Activated CD4-positive, alpha-beta T cell treated with anti-CD3 and anti-CD28 coated beads, Interleukin-2, amount 50 U/mL, for 1 hour (primary cell): ENCODE data around the gene KANSL1.
"Not testable (repeated sequence)": the region's sequence is repeated elsewhere in the genome, so short reads cannot be mapped to it uniquely, and the experiment has no call there.

Source experiments
- DNase-seq: peaks from one replicate; pipeline ENCODE4 v3.0.0-alpha.2; 2020

Gene KANSL1

GRCh38 chr17:46135126-46135812, 58.0 kb downstream of the KANSL1 start:
- DNase-seq: no peak

GRCh38 chr17:46129302-46129701, 63.9 kb downstream of the KANSL1 start:
- DNase-seq: no peak

DNA sequence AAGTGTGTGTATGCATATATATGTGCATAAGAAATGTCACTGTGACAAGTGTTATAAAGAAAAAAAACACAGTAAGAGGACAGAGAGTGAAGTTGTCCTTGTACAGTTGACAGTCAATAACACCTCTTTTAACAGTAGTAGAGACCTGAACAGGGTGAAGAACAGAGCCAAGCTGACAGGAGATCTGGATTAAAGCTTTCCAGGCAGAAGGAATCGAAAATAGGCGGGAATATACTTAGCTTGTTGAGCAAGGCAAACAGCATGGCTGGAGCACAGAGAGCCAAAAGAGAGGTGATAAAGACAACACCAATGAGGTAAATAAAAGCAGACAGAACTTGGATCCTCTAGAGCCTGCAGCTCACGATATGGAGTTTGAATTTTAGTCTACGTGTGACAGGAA, 64.8 kb downstream of the KANSL1 start:
- DNase-seq: no peak

DNA sequence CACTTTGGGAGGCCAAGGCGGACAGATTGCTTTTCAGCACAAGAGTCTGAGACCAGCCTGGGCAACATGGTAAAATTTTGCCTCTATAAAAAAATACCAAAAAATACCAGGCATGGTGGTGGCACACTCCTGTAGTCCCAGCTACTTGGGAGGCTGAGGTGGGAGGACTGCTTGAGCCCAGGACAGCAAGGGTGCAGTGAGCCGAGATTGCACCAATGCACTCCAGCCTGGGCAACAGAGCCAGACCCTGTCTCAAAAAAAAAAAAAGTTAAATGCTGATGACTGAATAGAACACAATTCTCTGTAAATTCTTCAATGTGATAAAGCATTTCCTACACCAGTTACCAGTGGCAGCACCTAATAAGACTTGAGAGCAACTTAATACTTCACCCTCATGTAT, 65.7 kb downstream of the KANSL1 start:
- DNase-seq: no peak

- DNase-seq: no peak
These were observed 66.4 kb downstream of the KANSL1 start for GRCh38 chr17:46126840-46127239.

- no peak for DNase-seq
These were observed 67.4 kb downstream of the KANSL1 start for GRCh38 chr17:46125831-46126230.

GRCh38 chr17:46124695-46125592, 68.3 kb downstream of the KANSL1 start:
- no peak for DNase-seq

- no peak for DNase-seq
These were observed 69.6 kb downstream of the KANSL1 start for GRCh38 chr17:46123607-46124006.

DNA sequence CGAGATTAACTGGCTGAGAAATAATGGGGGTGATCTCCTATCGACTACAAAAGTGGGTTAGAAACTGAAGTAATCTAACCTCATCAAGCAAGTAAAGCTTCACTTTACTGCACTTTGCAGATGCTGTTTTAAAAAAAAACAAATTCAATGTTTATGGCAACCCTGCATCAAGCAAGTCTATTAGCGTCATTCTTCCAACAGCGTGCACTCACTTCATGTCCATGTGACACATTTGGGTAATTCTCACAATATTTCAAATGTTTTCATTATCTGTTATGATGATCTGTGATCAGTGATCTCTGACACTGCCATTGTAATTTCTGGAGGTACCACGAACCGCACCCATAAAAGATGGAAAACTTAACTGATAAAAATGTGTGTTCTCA, 70.8 kb downstream of the KANSL1 start:
- no peak for DNase-seq

DNA sequence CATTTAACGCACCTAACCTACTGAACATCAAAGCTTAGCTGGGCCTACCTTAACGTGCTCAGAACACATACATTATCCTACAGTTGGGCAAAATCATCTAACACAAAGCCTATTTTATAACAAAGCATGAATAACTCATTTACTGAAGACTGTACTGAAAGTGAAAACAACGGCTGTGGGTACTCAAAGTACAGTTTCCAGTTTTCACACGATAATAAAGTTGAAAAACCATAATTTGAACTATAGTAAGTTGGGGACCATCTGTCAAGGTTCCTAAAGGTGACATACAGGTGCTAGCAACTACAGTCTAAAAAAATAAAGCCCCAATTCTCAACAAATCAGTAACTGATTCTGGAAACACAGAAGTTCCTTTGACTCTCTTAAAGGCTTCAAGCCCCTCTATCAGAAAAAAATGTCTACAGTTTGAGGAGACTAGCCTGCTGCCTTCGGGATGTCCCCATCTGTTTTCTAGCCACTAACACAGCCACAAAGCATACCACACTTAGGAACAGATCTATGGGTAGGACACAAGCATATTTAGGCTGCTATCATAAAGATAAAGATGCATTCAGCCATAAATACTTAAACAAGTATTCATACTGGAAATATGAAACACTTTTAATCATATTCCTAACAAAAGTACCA, 71.3 kb downstream of the KANSL1 start:
- no peak for DNase-seq

GRCh38 chr17:46121165-46121764, 72.0 kb downstream of the KANSL1 start:
- DNase-seq: no peak

GRCh38 chr17:46120537-46120936, 72.7 kb downstream of the KANSL1 start:
- DNase-seq: no peak

- DNase-seq: no peak
These were observed 73.2 kb downstream of the KANSL1 start for GRCh38 chr17:46120078-46120477.

DNA sequence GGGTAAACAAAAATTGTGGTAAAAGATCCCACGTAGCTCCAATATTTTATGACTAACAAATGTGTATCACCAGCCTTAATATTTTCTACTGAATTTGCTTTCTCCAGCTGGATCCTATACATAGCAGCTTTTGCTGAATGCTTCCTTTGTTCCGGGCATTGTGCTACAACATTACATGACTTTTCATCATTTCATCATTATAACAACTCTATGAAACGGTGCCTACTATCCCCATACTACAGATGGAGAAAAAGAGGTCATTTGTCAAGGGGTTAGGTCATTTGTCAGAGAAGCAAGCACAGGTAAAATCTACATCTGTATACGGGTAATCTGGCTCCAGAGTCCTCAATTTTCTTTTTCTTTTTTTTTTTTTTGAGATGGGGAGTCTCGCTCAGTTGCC, 74.3 kb downstream of the KANSL1 start:
- no peak for DNase-seq

GRCh38 chr17:46117850-46118696, 75.2 kb downstream of the KANSL1 start:
- DNase-seq: no peak

DNA sequence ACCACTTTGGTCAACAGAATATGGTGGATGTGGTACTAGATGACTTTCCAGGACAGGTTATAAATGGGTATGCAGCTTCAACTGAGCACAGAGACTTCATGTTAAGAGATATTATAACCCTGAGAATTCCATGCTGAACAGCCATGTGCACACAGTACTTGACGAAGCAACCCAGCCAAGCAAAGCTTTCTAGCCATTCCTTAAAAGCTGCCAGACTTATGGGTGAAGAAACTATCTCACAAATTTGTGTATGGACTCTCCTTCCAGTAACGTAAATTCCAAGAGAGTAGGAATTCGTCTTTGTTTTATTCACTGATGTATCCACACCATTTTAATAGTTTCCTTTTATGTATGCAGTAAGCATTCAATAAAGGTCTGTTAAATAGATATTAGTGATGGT, 76.1 kb downstream of the KANSL1 start:
- no peak for DNase-seq

- DNase-seq: no peak
These were observed 77.5 kb downstream of the KANSL1 start for GRCh38 chr17:46115699-46116098.

DNA sequence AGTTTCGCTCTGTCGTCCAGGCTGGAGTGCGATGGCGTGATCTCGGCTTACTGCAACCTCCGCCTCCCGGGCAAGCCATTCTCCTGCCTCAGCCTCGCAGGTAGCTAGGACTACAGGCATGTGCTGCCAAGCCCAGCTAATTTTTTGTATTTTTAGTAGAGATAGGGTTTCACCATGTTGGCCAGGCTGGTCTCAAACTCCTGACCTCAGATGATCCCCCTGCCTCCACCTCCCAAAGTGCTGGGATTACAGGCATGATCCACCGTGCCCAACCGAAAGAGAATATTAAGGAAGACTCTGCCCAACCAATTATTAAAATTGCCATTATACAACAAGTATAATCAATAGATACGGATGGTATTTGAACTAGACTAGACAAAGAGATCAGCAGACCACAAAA, 82.0 kb downstream of the KANSL1 start:
- DNase-seq: not testable (repeated sequence)

GRCh38 chr17:46110219-46110618, 83.0 kb downstream of the KANSL1 start:
- no peak for DNase-seq

DNA sequence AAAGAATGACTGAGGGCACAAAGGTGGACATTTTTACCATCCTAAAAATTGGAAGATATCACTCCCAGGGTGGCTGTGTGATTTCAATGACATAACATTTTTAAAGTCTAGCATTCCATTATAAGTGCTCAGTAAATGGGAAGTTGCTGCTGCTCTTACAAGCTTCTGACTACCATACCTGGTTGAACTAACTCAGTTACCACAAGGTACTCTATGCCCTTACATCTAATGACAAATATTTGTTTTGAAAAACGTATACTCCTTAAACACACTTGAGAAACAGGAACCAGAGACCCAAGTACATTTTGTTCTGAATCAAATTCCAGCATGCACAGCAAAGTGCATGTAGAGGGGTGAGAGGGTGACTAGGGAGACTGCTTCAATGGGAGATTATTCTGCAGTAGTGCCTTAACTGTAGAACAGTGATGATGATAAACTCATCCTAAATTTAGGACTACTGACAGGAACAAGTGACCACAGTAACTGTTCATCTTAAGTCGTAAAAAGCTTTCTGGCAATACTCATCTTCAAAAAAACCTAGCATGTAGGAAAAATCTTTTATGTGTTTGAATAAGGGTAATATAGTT, 83.5 kb downstream of the KANSL1 start:
- DNase-seq: no peak

DNA sequence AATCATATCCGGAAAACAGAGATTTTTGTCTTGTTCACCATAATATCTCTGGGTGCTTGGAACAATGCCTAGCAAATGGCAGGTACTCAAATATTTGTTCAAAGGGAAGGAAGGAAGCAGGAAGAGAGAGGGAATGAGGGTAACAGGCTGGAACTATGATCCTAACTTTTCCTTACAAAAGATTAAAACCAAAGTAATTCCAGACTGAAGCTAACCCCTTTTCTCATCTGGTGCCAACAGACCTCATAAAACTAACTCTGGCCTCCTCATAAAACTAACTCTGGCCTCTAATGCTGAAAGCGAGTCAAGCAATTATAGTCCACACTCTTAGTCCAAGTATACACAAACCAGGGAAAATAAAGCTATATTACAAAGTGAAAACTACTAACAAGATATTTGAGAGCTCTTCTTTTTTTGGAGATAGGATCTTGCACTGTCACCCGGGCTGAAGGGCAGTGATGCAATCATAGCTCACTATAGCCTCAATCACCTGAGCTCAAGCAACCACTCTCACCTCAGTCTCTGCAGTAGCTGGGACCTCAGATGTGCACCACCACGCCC, 84.6 kb downstream of the KANSL1 start:
- no peak for DNase-seq

GRCh38 chr17:46108120-46108519, 85.1 kb downstream of the KANSL1 start:
- DNase-seq: no peak
